Body of pancreas (tissue), 4 donors: ENCODE data around the gene AMBN. TPM values are rescaled to one million over a fixed set of nuclear protein-coding genes. Genes with fewer than 3 reads are reported as not detected.
A peak's percentile ranks its signal among the peaks of the same experiment; 100 is the strongest.

Experiments used
- ATAC-seq: fragments of 150-250 bp; one replicate; pipeline ENCODE4 v1.9.1; 2016
- DNase-seq, 4 donors: peaks; one replicate each; pipeline ENCODE4 v3.0.0-alpha.2; 2019
- H3K27ac ChIP-seq, 4 donors: fragments of 200-600 bp; sonication (generic); 1 replicate in 3 of 4; 2 replicates in 1 of 4; pipeline versions ENCODE4 v1.5.1 to v1.6.1; 2016 to 2019; ENCODE audit warnings: mild to moderate bottlenecking in 1 of 4, mixed read lengths in 1 of 4, moderate library complexity in 1 of 4
- H3K27me3 ChIP-seq, 2 donors: fragments of 200-600 bp; sonication (generic); one replicate each; pipeline ENCODE4 v1.6.0; 2016; ENCODE audit warnings: mild to moderate bottlenecking in 1 of 2
- H3K36me3 ChIP-seq, 2 donors: fragments of 200-600 bp; sonication (generic); replicated peaks in 1 of 2; 2 replicates each; pipeline ENCODE4 v1.5.1; 2016; ENCODE audit warnings: low read depth in 2 of 2; ENCODE audit not compliant: insufficient read depth in 1 of 2
- H3K4me1 ChIP-seq: fragments of 200-600 bp; sonication (generic); one replicate; pipeline ENCODE4 v1.6.0; 2016
- H3K4me3 ChIP-seq, 2 donors: fragments of 200-600 bp; sonication (generic); 1 replicate in 1 of 2; 2 replicates in 1 of 2; pipeline ENCODE4 v1.5.1; 2016 to 2019
- H3K9me3 ChIP-seq, 3 donors: fragments of 200-600 bp; sonication (generic); 1 replicate in 2 of 3; 2 replicates in 1 of 3; pipeline ENCODE4 v1.5.1; 2016
- POLR2A ChIP-seq, 3 donors: fragments of 450-650 bp; IDR thresholded peaks; one replicate each; pipeline ENCODE4 v1.6.1; 2016; ENCODE audit warnings: antibody characterized with exemption in 3 of 3, mild to moderate bottlenecking in 2 of 3
- WGBS, 2 donors: methylation state at CpG; one replicate each; pipeline ENCODE4 v1.1.5; 2017; 5-methylcytosine and 5-hydroxymethylcytosine counted together
- intact Hi-C: fragments of 100-400 bp; cut with DNase I; formaldehyde crosslinking; loops from one replicate; pipeline ENCODE4 v1.15.1; 2023
- total RNA-seq, 2 donors: library from RNA; depleted of rRNA; stranded (reverse); fragments of >200 nt; gene quantifications; one replicate each; pipeline ENCODE4 v1.1.0, GENCODE V29; 2016
- TF ChIP-seq, protein P1 (sequence below), 7 experiments: fragments of 450-650 bp in 4 of 7; fragments of 200-600 bp in 3 of 7; sonication (generic) in 3 of 7; IDR thresholded peaks; one replicate each; pipeline ENCODE4 v1.5.1; 2016 to 2019; ENCODE audit warnings: antibody characterized with exemption in 7 of 7

AMBN gene
- total RNA-seq, 2 donors from 2014 or later = not detected

DNA sequence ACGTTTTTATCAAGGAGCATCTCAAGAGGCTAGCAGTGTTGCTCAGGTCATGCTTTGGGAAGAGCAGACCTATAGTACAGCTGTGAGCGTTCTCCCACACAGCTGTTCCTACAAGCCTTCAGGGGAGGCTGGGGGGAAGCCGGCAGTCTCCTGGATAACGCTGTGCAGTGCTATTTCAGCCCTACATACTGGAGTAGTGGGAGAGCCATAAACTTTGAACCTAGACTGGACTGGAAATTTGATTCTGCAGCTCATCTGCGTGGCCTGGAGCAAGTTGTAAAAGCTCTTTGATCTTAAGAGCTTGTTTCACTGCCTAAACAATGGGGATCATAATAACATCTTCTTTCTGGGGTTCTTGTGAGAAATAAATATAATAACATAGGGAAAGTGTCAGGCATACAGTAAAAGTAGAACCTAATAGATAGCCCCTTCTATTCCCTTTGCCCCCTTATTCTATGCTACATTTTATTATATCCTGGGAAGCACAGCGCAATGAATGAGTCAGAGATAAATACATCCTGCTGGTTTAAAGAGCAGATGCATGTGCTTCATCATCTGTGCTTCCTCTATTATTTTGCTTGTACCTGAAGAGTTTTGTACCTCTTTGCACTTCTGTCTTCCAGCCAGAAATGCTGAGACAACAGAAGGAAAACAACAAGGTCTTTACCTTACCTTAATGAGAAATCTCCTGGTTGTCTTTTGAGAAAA is 14.7 kb upstream of the AMBN start:
- DNase-seq (no peak), ATAC-seq (no peak)
- Histone ChIP-seq H3K27ac (no peak overlapping the region), H3K9me3 (no peaks in the 10 kb centered on the region), H3K36me3 (no peaks in the 10 kb centered on the region), H3K4me3 (no peak overlapping the region), H3K4me1 (no peaks in the 10 kb centered on the region), H3K27me3 (no peaks in the 10 kb centered on the region)
- intact Hi-C loops = no loop called here
- TF ChIP-seq, protein P1, sequence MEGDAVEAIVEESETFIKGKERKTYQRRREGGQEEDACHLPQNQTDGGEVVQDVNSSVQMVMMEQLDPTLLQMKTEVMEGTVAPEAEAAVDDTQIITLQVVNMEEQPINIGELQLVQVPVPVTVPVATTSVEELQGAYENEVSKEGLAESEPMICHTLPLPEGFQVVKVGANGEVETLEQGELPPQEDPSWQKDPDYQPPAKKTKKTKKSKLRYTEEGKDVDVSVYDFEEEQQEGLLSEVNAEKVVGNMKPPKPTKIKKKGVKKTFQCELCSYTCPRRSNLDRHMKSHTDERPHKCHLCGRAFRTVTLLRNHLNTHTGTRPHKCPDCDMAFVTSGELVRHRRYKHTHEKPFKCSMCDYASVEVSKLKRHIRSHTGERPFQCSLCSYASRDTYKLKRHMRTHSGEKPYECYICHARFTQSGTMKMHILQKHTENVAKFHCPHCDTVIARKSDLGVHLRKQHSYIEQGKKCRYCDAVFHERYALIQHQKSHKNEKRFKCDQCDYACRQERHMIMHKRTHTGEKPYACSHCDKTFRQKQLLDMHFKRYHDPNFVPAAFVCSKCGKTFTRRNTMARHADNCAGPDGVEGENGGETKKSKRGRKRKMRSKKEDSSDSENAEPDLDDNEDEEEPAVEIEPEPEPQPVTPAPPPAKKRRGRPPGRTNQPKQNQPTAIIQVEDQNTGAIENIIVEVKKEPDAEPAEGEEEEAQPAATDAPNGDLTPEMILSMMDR (IDR thresholded peaks at IDR 0.05) = no peak
- no peak for TF ChIP-seq POLR2A (IDR thresholded peaks at IDR 0.05)
- WGBS, 2 donors = 66 to 71% methylated on average over 6 of the region's 6 CpGs

DNA sequence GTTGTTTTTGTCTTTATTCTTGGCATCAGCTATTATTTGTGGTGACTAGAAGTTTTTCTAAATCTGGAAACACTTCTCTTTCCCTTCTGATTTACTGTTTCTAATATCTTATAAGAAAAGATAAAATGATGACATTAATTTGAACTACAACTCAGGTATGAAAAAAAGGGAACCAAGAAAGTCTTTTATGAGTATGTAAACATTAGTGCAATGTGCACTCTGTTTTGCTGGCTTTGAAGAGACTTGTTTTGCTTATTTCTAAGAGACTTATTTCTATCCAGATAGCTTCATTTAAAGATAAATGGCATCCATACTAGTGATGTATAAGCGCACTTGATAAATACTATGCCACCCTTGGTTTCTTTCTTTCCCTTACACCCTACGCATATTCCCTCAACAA is 10.1 kb upstream of the AMBN start:
- Histone ChIP-seq H3K27me3 (no peaks in the 10 kb centered on the region), H3K4me1 (peaks cover 11% of the 10 kb centered on the region), H3K9me3 (no peaks in the 10 kb centered on the region), H3K36me3 (no peaks in the 10 kb centered on the region), H3K4me3 (no peak overlapping the region), H3K27ac (no peak overlapping the region)
- WGBS, 2 donors = 92 to 94% methylated on average over 2 of the region's 2 CpGs
- DNase-seq = no peak
- ATAC-seq = no peak
- TF ChIP-seq POLR2A (IDR thresholded peaks at IDR 0.05) = no peak
- intact Hi-C loops = no loop called here

DNA sequence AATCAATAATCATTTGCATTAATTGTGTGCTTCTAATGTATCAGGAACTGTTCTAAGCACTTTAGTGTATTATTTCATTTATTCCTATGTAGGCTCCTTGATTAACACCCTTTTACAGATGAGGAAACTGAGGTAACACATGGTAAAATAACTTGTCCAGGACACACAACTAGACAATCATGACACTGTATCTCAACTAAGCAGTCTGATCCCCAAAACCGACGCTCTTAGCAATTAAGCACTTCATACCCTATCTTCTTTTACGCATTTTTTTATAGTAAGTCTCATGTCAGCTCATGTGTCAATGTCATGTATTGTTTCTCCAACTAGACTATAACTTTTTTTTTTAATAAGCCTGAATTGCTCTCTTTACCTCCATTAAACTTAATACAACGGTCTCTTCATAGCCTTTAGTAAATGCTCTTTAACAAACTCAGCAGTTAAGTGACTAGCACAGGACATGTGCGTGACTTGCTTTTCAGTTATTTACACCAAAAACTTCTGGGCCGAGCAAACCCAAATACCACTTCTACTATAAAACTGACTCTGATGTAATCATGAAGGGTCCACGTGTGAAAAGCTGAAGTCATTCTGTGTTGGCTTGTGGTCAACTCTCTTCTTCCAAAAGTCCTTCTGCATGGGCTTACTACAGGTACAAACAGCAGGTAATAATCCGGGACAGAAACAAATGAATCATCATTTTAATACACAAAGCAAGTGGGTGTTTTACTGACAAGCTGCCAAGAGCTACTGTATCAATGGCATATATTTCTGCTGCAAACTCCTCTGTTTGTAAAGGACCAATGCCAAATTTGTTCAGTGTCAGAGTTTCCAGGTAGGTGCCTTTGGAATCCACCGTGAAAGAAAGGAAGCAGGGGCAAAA is 7.9 kb upstream of the AMBN start:
- TF ChIP-seq, protein P1 (IDR thresholded peaks at IDR 0.05) = no peak
- TF ChIP-seq POLR2A (IDR thresholded peaks at IDR 0.05) = no peak
- Histone ChIP-seq H3K36me3 (no peaks in the 10 kb centered on the region), H3K27me3 (no peaks in the 10 kb centered on the region), H3K4me3 (no peak overlapping the region), H3K9me3 (no peaks in the 10 kb centered on the region), H3K4me1 (peaks cover 11% of the 10 kb centered on the region), H3K27ac (peak overlapping the region in 3 of 4 donors; percentile 52 to 71 (median 63))
- 33 to 41% methylated on average over 9 of the region's 9 CpGs for WGBS, 2 donors
- DNase-seq (peak; percentile 48 to 88 (median 68)), ATAC-seq (peak; percentile 98)
- intact Hi-C loops = no loop called here

DNA sequence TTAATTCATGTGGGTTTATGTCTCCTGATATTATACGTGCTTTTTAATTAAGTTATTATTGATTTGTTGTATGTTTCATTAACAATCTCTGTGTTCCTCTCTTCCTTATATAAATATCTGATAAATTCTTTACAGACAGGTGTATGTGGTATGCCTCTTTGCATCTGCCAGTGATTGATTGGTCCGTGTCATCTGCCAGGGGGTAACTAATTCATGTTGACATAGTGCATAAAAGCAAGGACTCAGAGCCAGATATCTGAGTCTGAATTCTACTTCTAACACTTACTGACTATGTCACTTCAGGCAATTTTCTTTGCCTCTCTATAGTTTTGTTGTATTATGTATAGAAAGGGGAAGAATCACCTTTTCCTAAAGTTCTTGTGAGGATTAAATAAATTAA is 5.2 kb upstream of the AMBN start:
- H3K4me1 ChIP-seq = peaks cover 11% of the 10 kb centered on the region
- no peaks in the 10 kb centered on the region for H3K27me3 ChIP-seq
- no peak overlapping the region for H3K4me3 ChIP-seq
- no peaks in the 10 kb centered on the region for H3K36me3 ChIP-seq
- no peaks in the 10 kb centered on the region for H3K9me3 ChIP-seq
- no peak for DNase-seq
- TF ChIP-seq, protein P1 (IDR thresholded peaks at IDR 0.05) = no peak
- TF ChIP-seq POLR2A (IDR thresholded peaks at IDR 0.05) = no peak
- 53 to 65% methylated on average over 2 of the region's 2 CpGs for WGBS, 2 donors
- no peak for ATAC-seq
- intact Hi-C loops = no loop called here
- H3K27ac ChIP-seq = no peak overlapping the region

DNA sequence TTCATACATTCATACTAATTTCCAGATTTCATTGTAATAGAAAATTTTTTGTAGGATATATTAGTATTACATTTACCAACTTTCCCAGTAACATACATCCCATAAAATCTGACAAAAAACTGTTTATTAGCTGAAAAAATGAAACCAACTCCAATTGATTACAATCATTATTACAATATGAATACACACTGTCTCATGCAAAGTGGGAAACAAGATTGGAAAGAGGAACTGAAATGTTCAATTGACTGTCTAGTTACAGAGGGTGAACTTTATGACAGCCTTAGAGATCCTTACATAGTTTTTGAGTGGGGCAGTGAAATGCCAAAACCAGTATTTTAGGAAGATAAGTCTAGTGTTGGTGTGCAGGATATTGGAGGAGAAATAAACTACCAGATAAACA is 2.3 kb upstream of the AMBN start:
- no peak overlapping the region for H3K27ac ChIP-seq
- ATAC-seq (no peak), DNase-seq (no peak)
- TF ChIP-seq POLR2A (IDR thresholded peaks at IDR 0.05) = no peak
- H3K9me3 ChIP-seq = no peaks in the 10 kb centered on the region
- no peaks in the 10 kb centered on the region for H3K36me3 ChIP-seq
- H3K4me1 ChIP-seq = no peaks in the 10 kb centered on the region
- intact Hi-C loops = no loop called here
- H3K27me3 ChIP-seq = no peaks in the 10 kb centered on the region
- H3K4me3 ChIP-seq = no peak overlapping the region
